KMS-11 (cell line): Measurements from ENCODE around the gene RNF112.

Experiments
- H2AFZ ChIP-seq: fragments of 200-600 bp; sonication (generic); 2 replicates; pipeline ENCODE4 v1.6.1; 2016; ENCODE audit warnings: antibody characterized with exemption, mixed run types, low read depth
- H3K27ac ChIP-seq: fragments of 200-600 bp; sonication (generic); 2 replicates; pipeline ENCODE4 v1.6.1; 2016; ENCODE audit warnings: mild to moderate bottlenecking, mixed run types
- H3K27me3 ChIP-seq: fragments of 200-600 bp; sonication (generic); 2 replicates; pipeline ENCODE4 v1.6.1; 2017; ENCODE audit warnings: mild to moderate bottlenecking, low read depth, mixed run types, moderate library complexity; ENCODE audit not compliant: insufficient read depth
- H3K36me3 ChIP-seq: fragments of 200-600 bp; sonication (generic); 2 replicates; pipeline ENCODE4 v1.6.1; 2017; ENCODE audit warnings: mild to moderate bottlenecking, mixed run types; ENCODE audit not compliant: insufficient read depth
- H3K4me1 ChIP-seq: fragments of 200-600 bp; sonication (generic); 2 replicates; pipeline ENCODE4 v1.6.1; 2016; ENCODE audit warnings: mild to moderate bottlenecking, low read depth, mixed run types; ENCODE audit not compliant: poor library complexity, severe bottlenecking
- H3K4me2 ChIP-seq: fragments of 200-600 bp; sonication (generic); 2 replicates; pipeline ENCODE4 v1.7.0; 2016; ENCODE audit warnings: mild to moderate bottlenecking, mixed run types
- H3K4me3 ChIP-seq: fragments of 200-600 bp; sonication (generic); IDR thresholded peaks from 2 replicates; pipeline ENCODE4 v1.6.1; 2017; ENCODE audit warnings: low read depth, low read length, mixed read lengths; ENCODE audit not compliant: insufficient read depth
- H3K79me2 ChIP-seq: fragments of 200-600 bp; sonication (generic); 2 replicates; pipeline ENCODE4 v1.6.1; 2016; ENCODE audit warnings: low read depth, mixed run types; ENCODE audit not compliant: insufficient read depth
- H3K9ac ChIP-seq: fragments of 200-600 bp; sonication (generic); 2 replicates; pipeline ENCODE4 v1.6.1; 2016; ENCODE audit warnings: mild to moderate bottlenecking, mixed run types
- H4K20me1 ChIP-seq: fragments of 200-600 bp; sonication (generic); 2 replicates; pipeline ENCODE4 v1.6.1; 2016; ENCODE audit warnings: mild to moderate bottlenecking, mixed run types; ENCODE audit not compliant: insufficient read depth
- TF ChIP-seq, protein P1 (sequence below): fragments of 200-600 bp; sonication (generic); conservative IDR thresholded peaks from 2 replicates; pipeline ENCODE4 v1.6.1; 2017; ENCODE audit warnings: low read depth, mild to moderate bottlenecking, antibody characterized with exemption, low read length, moderate library complexity, mixed read lengths

RNF112 gene

DNA sequence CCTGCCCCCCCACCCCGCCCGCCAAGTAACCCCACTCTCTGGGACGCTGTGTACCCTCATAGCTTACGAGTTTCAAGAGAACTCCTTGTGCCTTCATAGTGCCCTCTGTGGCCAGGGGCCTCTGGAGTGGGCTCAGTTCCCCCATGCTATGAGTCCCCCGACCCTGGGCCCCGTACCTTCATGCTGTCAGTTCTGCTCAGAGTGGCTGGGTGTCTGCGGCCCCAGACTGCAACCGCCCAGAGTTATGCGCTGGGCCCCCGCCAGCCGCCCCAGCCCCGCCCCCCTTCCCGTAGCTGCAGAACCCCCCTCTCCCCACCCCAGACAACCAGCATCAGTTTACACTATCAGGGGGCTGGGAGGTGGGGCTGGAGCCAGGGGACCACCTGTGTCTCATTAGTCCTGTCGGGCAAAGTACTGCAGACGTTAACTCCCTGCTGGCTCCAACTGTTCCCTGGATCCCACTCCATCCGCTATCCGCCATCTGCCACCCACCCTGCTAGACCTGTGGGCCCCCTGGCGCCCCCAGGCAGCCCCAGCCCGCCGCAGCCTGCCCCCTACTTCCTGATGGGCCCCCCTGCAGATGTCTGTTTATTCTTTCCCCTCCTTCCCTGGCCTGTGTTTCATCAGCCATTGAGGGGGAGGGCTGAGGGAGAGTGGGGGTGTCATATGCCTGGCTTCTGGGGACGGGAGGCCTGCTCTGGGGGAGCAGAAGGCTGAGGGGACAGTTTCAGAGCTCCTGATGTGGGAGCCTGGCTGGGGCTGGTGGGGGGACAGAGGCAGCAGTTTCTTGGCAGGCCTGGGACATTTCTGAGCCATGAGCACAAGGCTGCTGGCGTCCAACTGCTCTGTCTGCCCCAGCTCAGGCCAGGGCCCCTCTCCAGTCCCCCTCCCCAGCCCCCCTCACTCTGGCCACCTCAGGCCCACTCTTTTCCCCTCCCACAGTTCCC, 23.8 kb upstream of the RNF112 start, which contains the start of gene MFAP4:
Gene MFAP4 (minus strand): TSS at position 217 of the 947 bp plus-strand sequence. CDS start 35 bp downstream, at position 182.
- H3K4me1 ChIP-seq, result no peaks in the 10 kb centered on the region

DNA sequence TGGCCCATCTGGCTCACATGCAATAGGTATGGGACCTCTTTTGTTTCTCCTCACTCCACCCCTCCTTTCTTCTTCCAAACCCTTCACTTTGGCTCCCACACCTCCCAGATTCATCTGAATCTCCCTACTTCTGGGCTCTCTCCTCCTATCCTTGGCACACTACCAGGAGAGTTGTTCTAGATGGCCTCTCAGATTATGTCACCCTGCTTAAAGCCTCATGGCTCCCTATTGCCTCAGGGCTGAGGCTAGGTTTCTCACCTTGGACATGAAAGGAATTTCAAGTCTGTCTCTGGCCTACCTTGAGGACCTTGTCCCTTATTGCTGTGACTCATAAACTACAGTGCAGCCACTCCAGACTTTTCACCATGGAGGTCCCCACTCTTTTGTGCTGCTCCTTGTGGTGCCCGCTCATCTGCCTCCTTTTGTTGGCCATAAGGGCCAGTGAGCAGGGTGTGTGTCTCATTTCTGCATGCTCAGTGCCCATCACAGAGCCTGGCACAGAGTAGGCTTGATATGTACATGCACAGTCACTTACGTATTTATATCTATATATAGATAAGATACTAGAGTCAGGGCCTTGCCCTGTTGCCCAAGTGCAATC, 23.0 kb upstream of the RNF112 start:
- Histone ChIP-seq H3K4me2 (no peak overlapping the region), H3K27ac (no peak overlapping the region)

More for the DNA sequence above, 23.8 kb upstream of the RNF112 start, which contains the start of gene MFAP4:
- Histone ChIP-seq H3K27me3 (no peaks in the 10 kb centered on the region), H3K9ac (no peak within 1 kb of the TSS), H3K36me3 (no peaks in the 10 kb centered on the region), H3K4me3 (no peak within 1 kb of the TSS), H3K79me2 (no peaks in the 10 kb centered on the region), H3K27ac (no peak within 1 kb of the TSS), H4K20me1 (no peaks in the 10 kb centered on the region), H2AFZ (no peak within 1 kb of the TSS), H3K4me2 (no peak within 1 kb of the TSS)
- TF ChIP-seq, protein P1, sequence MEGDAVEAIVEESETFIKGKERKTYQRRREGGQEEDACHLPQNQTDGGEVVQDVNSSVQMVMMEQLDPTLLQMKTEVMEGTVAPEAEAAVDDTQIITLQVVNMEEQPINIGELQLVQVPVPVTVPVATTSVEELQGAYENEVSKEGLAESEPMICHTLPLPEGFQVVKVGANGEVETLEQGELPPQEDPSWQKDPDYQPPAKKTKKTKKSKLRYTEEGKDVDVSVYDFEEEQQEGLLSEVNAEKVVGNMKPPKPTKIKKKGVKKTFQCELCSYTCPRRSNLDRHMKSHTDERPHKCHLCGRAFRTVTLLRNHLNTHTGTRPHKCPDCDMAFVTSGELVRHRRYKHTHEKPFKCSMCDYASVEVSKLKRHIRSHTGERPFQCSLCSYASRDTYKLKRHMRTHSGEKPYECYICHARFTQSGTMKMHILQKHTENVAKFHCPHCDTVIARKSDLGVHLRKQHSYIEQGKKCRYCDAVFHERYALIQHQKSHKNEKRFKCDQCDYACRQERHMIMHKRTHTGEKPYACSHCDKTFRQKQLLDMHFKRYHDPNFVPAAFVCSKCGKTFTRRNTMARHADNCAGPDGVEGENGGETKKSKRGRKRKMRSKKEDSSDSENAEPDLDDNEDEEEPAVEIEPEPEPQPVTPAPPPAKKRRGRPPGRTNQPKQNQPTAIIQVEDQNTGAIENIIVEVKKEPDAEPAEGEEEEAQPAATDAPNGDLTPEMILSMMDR, result no peak

DNA sequence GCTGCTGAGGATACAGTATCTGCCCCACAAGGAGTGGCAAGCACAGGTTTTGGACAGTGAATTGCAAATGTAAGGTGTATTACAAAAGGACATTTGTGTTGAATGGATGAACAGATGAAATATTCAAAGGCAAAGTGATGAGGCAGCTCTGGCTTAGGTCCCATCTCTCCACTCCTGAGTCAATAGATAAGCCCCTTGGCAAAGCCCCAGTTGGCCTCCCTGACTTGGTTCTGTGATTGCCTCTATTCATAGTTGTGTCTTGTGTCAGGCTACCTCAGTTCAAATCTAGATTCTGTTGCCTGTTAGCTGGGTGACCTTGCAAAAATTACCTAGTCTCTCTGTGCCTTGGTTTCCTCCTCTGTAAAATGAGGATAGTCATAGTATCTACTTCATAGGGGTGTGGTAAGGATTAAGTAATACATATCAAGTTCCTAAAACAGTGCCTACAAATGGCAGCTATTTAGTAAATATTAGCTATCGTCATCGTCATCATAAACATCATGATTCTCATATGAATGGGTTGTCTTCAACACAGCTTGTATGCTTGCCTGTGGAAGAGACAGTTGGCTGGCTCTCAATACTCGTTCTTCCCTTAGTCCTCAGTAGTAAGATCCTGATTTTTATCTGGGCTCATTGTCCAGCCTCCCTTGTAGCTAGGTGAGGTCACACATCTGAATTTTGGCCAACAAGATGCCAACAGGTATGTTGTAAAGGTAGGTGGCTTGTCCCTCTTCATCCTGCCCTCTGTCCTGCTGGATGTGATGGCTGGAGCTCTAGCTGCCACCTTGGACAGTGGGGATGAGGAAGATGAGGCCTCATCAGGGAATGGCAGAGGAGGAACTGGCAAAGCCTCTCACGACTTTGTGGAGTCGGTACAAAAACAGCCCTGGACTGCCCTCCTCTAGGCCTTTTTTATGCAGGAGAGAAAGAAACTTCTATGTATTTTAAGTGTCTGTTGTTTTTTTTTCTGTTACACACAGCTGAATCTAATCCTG, 21.9 kb upstream of the RNF112 start:
- no peak overlapping the region for H2AFZ ChIP-seq
- H3K9ac ChIP-seq, result no peak overlapping the region
- H3K4me3 ChIP-seq, result no peak overlapping the region
- H3K79me2 ChIP-seq, result no peaks in the 10 kb centered on the region
- TF ChIP-seq, protein P1, result no peak
- no peak overlapping the region for H3K27ac ChIP-seq
- H3K4me2 ChIP-seq, result no peak overlapping the region
- H4K20me1 ChIP-seq, result no peaks in the 10 kb centered on the region
- H3K36me3 ChIP-seq, result no peaks in the 10 kb centered on the region
- H3K27me3 ChIP-seq, result no peaks in the 10 kb centered on the region
- H3K4me1 ChIP-seq, result no peaks in the 10 kb centered on the region

More for the DNA sequence above, 23.0 kb upstream of the RNF112 start:
- Histone ChIP-seq H4K20me1 (no peaks in the 10 kb centered on the region), H3K4me1 (no peaks in the 10 kb centered on the region), H3K9ac (no peak overlapping the region), H3K79me2 (no peaks in the 10 kb centered on the region), H3K4me3 (no peak overlapping the region), H2AFZ (no peak overlapping the region), H3K27me3 (no peaks in the 10 kb centered on the region), H3K36me3 (no peaks in the 10 kb centered on the region)
- TF ChIP-seq, protein P1, result no peak

DNA sequence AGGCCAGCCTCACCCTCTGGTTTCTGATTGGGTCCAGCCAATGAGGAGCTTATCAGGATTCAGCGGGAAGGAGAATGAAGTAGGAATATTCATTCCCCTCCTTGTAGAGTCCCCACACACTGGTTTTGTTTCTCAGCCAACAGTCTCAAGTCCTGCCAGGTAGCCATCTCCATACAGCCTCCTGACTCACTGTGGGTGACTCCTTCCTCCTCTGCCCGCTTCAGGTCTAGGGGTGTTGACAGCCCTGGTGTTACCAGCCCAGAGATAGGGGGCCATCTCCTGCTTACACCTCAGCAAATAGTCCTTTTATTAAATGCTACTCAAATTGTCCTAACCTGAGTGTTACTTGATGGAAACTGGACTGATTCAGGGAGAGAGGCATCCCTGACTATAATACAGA, 20.1 kb upstream of the RNF112 start:
- Histone ChIP-seq H3K9ac (no peak overlapping the region), H3K27me3 (no peaks in the 10 kb centered on the region), H4K20me1 (no peaks in the 10 kb centered on the region), H3K36me3 (no peaks in the 10 kb centered on the region), H3K4me1 (no peaks in the 10 kb centered on the region), H2AFZ (no peak overlapping the region), H3K4me3 (no peak overlapping the region), H3K27ac (no peak overlapping the region), H3K4me2 (no peak overlapping the region), H3K79me2 (no peaks in the 10 kb centered on the region)
- TF ChIP-seq, protein P1, result no peak
